A549 (cell line): ENCODE results near the gene SLC8A1. TPM values are rescaled to one million over a fixed set of nuclear protein-coding genes. Genes with fewer than 3 reads are reported as not detected.

ENCODE experiments used
- ATAC-seq, 2 experiments: fragments of 200-7000 bp in 1 of 2; fragments of >200 bp in 1 of 2; cut with Nextera tagmentation in 1 of 2; cut with Tn5 transposase in 1 of 2; 3 replicates each; pipeline versions ENCODE4 v1.8.0 to v1.9.1; 2018 to 2020; ENCODE audit warnings: mild to moderate bottlenecking in 1 of 2, moderate library complexity in 1 of 2
- CTCF ChIA-PET: fragments of 300-600 bp; sonication (Branson Sonifier 250); formaldehyde crosslinking; extraction: SDS; loops from one replicate; lab custom pipeline; 2021; ENCODE audit warnings: antibody characterized with exemption, inconsistent platforms; lab: Yijun Ruan, JAX
- POLR2A ChIA-PET: fragments of 350-600 bp; formaldehyde crosslinking; extraction: SDS; loops from one replicate; lab custom pipeline; 2021; ENCODE audit warnings: antibody characterized with exemption, inconsistent platforms; lab: Yijun Ruan, JAX
- DNase-seq, 2 experiments: peaks; one replicate each; pipeline versions ENCODE4 v3.0.0 to v3.0.0-alpha.2; 2011 to 2016; ENCODE audit warnings: low read depth in 1 of 2, low spot score in 1 of 2
- FAIRE-seq: peaks from 2 replicates; lab custom pipeline; 2011; peaks lifted over from hg19 to GRCh38; lab: Jason Lieb, UNC
- H3K27ac ChIP-seq, 2 experiments: fragments of >200 bp; sonication (Bioruptor Twin); formaldehyde crosslinking; 3 replicates each; pipeline ENCODE4 v1.5.1; 2016 to 2017
- H3K4me1 ChIP-seq: fragments of >200 bp; sonication (Bioruptor Twin); formaldehyde crosslinking; 3 replicates; pipeline ENCODE4 v1.6.1; 2016
- H3K4me2 ChIP-seq: fragments of >200 bp; sonication (Bioruptor Twin); formaldehyde crosslinking; 3 replicates; pipeline ENCODE4 v1.6.1; 2016
- H3K4me3 ChIP-seq: fragments of >200 bp; sonication (Bioruptor Twin); formaldehyde crosslinking; 3 replicates; pipeline ENCODE4 v1.5.1; 2016
- H3K9me3 ChIP-seq: fragments of >200 bp; sonication (Bioruptor Twin); formaldehyde crosslinking; 3 replicates; pipeline ENCODE4 v1.6.1; 2016
- CHD2 ChIP-seq: fragments of 150-350 bp; IDR thresholded peaks from 2 replicates; pipeline ENCODE4 v1.6.1; 2014; ENCODE audit warnings: low read length; ENCODE audit not compliant: partially characterized antibody
- CHD4 ChIP-seq: fragments of 200-600 bp; sonication (generic); IDR thresholded peaks from 2 replicates; pipeline ENCODE4 v1.6.1; 2016; ENCODE audit warnings: antibody characterized with exemption, mild to moderate bottlenecking, borderline replicate concordance
- FOXS1 ChIP-seq: fragments of 250-450 bp; sonication (Bioruptor Pico); IDR thresholded peaks from 2 replicates; pipeline ENCODE4 v1.5.0; 2020; ENCODE audit warnings: mild to moderate bottlenecking, moderate library complexity
- HOXB5 ChIP-seq: fragments of 250-450 bp; sonication (Bioruptor Pico); IDR thresholded peaks from 2 replicates; pipeline ENCODE4 v1.5.0; 2020; ENCODE audit warnings: mild to moderate bottlenecking, moderate library complexity
- JUN ChIP-seq, 2 experiments: fragments of >200 bp; sonication (Bioruptor Twin); formaldehyde crosslinking; IDR thresholded peaks; 2 replicates in 1 of 2; 3 replicates in 1 of 2; pipeline ENCODE4 v1.6.1; 2016 to 2017
- JUNB ChIP-seq: fragments of >200 bp; sonication (Bioruptor Twin); formaldehyde crosslinking; IDR thresholded peaks from 2 replicates; pipeline ENCODE4 v1.6.1; 2016
- KDM1A ChIP-seq: fragments of 200-600 bp; sonication (generic); IDR thresholded peaks from 2 replicates; pipeline ENCODE4 v1.6.1; 2016; ENCODE audit warnings: low read depth, mild to moderate bottlenecking
- MAFK ChIP-seq: fragments of 450-650 bp; IDR thresholded peaks from 2 replicates; pipeline ENCODE4 v1.6.1; 2014; ENCODE audit not compliant: partially characterized antibody
- MAX ChIP-seq: IDR thresholded peaks from 2 replicates; pipeline ENCODE4 v1.6.1; 2012
- MAZ ChIP-seq: fragments of 150-350 bp; IDR thresholded peaks from 2 replicates; pipeline ENCODE4 v1.6.1; 2014; ENCODE audit warnings: antibody characterized with exemption, low read depth, low read length, borderline replicate concordance
- MYC ChIP-seq: IDR thresholded peaks from 2 replicates; pipeline ENCODE4 v1.6.1; 2012; ENCODE audit warnings: mild to moderate bottlenecking, inconsistent platforms, low read length, improper control_type of control experiment, borderline replicate concordance
- NR3C1 ChIP-seq: fragments of >200 bp; sonication (Bioruptor Twin); formaldehyde crosslinking; IDR thresholded peaks from 3 replicates; pipeline ENCODE4 v1.6.1; 2017
- PBX3 ChIP-seq: IDR thresholded peaks from 2 replicates; pipeline ENCODE4 v1.6.1; 2012
- POLR2AphosphoS2 ChIP-seq: conservative IDR thresholded peaks from 2 replicates; pipeline ENCODE4 v1.6.1; 2012; ENCODE audit warnings: low read length, improper control_type of control experiment, inconsistent platforms
- RARB ChIP-seq: fragments of 250-450 bp; sonication (Bioruptor Pico); IDR thresholded peaks from 2 replicates; pipeline ENCODE4 v1.8.0; 2021; ENCODE audit warnings: mild to moderate bottlenecking, moderate library complexity
- REST ChIP-seq: fragments of 200-600 bp; sonication (generic); IDR thresholded peaks from 2 replicates; pipeline ENCODE4 v1.6.1; 2016; ENCODE audit warnings: antibody characterized with exemption, mild to moderate bottlenecking, moderate library complexity
- RFX5 ChIP-seq: fragments of 450-650 bp; IDR thresholded peaks from 2 replicates; pipeline ENCODE4 v1.7.1; 2014; ENCODE audit warnings: antibody characterized with exemption, mild to moderate bottlenecking, moderate library complexity
- SREBF2 ChIP-seq: fragments of 450-650 bp; IDR thresholded peaks from 2 replicates; pipeline ENCODE4 v1.6.1; 2014; ENCODE audit warnings: mild to moderate bottlenecking, moderate library complexity
- ZSCAN20 ChIP-seq: fragments of 250-450 bp; sonication (Bioruptor Pico); IDR thresholded peaks from 2 replicates; pipeline ENCODE4 v1.8.0; 2022; ENCODE audit warnings: mild to moderate bottlenecking, moderate library complexity
- WGBS: methylation state at CpG from one replicate; pipeline ENCODE4 v1.1.6; 2017; ENCODE audit errors: missing lambda C conversion rate; 5-methylcytosine and 5-hydroxymethylcytosine counted together
- polyA plus RNA-seq, 4 experiments: library from polyadenylated mRNA; depleted of rRNA in 3 of 4; stranded (reverse); fragments of >200 nt; fragmentation: RNase III in 1 of 4; extraction: RNeasy Plus Mini Kit Qiagen cat#74134 plus additional on column Dnase treatment in 1 of 4; gene quantifications; 2 replicates in 3 of 4; 3 replicates in 1 of 4; pipeline ENCODE4 v1.2.3, GENCODE V29; 2011 to 2017

The SLC8A1 gene
- polyA plus RNA-seq, 2 of the 4 experiments (the other 2 are of a cell fraction) = 0.28 to 0.92 TPM

- Histone ChIP-seq H3K9me3 (no peaks in the 10 kb centered on the region), H3K4me1 (no peaks in the 10 kb centered on the region), H3K4me2 (no peak overlapping the region), H3K4me3 (no peak overlapping the region), H3K27ac (no peak overlapping the region)
- FAIRE-seq (no peak), ATAC-seq (no peak), DNase-seq (no peak)
- 25% methylated on average over 5 of the region's 5 CpGs for WGBS
- ChIA-PET CTCF (no interaction called here), POLR2A (no interaction called here)
- TF ChIP-seq ZSCAN20 (CRISPR knock-in tag) = no peak
- no peak for TF ChIP-seq SREBF2
- no peak for TF ChIP-seq KDM1A
- no peak for TF ChIP-seq MYC
- no peak for TF ChIP-seq CHD4
- TF ChIP-seq CHD2 = no peak
- no peak for TF ChIP-seq JUN (IDR thresholded peaks at IDR 0.05)
- TF ChIP-seq POLR2AphosphoS2 = no peak
- no peak for TF ChIP-seq MAX
- TF ChIP-seq PBX3 = no peak
- no peak for TF ChIP-seq NR3C1
- TF ChIP-seq MAZ = no peak
- TF ChIP-seq REST = no peak
Measured at GRCh38 chr2:40189881-40190280, 262.0 kb downstream of the SLC8A1 start.

- no peak overlapping the region for H3K4me2 ChIP-seq
- no peak overlapping the region for H3K4me3 ChIP-seq
- DNase-seq (no peak), FAIRE-seq (no peak), ATAC-seq (no peak)
- ChIA-PET CTCF (no interaction called here), POLR2A (no interaction called here)
- no peak overlapping the region for H3K27ac ChIP-seq
- WGBS = 5% methylated on average over 5 of the region's 5 CpGs
- H3K9me3 ChIP-seq = no peaks in the 10 kb centered on the region
- no peaks in the 10 kb centered on the region for H3K4me1 ChIP-seq
- TF ChIP-seq MAFK (no peak), RFX5 (no peak), JUNB (no peak), RARB (CRISPR knock-in tag) (no peak)
Measured at GRCh38 chr2:40187054-40187453, 264.8 kb downstream of the SLC8A1 start.

GRCh38 chr2:40184551-40184950 is 267.3 kb downstream of the SLC8A1 start:
- H3K4me1 ChIP-seq = no peaks in the 10 kb centered on the region
- ChIA-PET POLR2A (no interaction called here), CTCF (interaction anchor here (0.9 kb wide), 1 partner anchor 8 kb away, joined by 3 read pairs; no protein-coding TSS in a partner anchor)
- no peak overlapping the region for H3K4me2 ChIP-seq
- no peaks in the 10 kb centered on the region for H3K9me3 ChIP-seq
- no peak overlapping the region for H3K27ac ChIP-seq
- FAIRE-seq (no peak), DNase-seq (no peak), ATAC-seq (no peak)
- WGBS = 21% methylated on average over 5 of the region's 5 CpGs
- TF ChIP-seq HOXB5 = no peak
- no peak for TF ChIP-seq MAFK
- TF ChIP-seq SREBF2 = no peak
- no peak for TF ChIP-seq FOXS1
- no peak for TF ChIP-seq JUN (IDR thresholded peaks at IDR 0.05)
- no peak overlapping the region for H3K4me3 ChIP-seq
